Heart left ventricle (tissue), 13 donors: Measurements from ENCODE around the gene EPHB1.

ENCODE experiments used
- POLR2A ChIP-seq, 2 donors: fragments of 450-650 bp; IDR thresholded peaks; one replicate each; pipeline ENCODE4 v1.6.1; 2017; ENCODE audit warnings: antibody characterized with exemption in 2 of 2, mild to moderate bottlenecking in 2 of 2, moderate library complexity in 2 of 2
- TF ChIP-seq, protein P1 (sequence below), 12 donors: fragments of 200-600 bp; sonication (generic) in 4 of 12; IDR thresholded peaks; one replicate each; pipeline versions ENCODE4 v1.5.0 to v1.8.0; 2018 to 2022; ENCODE audit warnings: antibody characterized with exemption in 12 of 12, mild to moderate bottlenecking in 5 of 12
- donor health status: ischemic (EF 13 %, LVEDD 7.1; RV severe dilation, severe dysfunction).
- donor health status: DM: no; HTN: yes; CAD: no.
- donor health status: DM: no; HTN: no; CAD: no.
- donor health status: ischemic (EF 25% LVEDD 6.9; RV normal size, moderate dysfunction).
- donor health status: ischemic (EF 25% LVEDD 5.7; RV mildly dilated, moderate dysfunction).
- donor health status: ischemic (EF 35%, LVEDD 5.7; RV mildly dilated, moderate dysfunction).
- donor health status: nonischemic (EF 11% LVEDD 7.7; RV severe dilation, severe dysfunction).
- donor health status: DM: yes; HTN: yes; CAD: no.
- donor health status: PGD.
- donor health status: ischemic (EF 29% LVEDD 5.4; RV normal size, mild dysfunction).
- donor health status: nonischemic (EF 23%, LVEDD 6.1; RV moderate dilation, normal function).

DNA sequence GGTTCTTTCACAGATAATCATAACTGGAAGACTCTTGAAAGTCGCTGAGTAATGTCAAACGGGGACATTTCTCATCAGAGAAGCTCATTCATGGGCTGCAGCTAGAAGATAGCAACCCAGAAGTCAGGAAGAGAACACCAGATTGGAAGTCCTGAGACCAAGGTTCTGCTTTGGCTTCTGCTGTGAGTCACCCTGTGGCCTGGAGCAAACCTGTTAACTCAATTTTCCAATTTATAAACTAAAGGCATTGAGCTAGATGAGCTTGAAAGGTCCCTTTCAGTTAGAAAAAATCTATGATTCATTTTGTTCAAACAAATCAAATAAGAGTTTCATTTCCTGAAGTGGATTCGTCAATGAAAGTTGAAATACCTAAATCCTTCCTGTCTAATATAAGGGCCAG, 402.2 kb downstream of the EPHB1 start:
- TF ChIP-seq, protein P1, sequence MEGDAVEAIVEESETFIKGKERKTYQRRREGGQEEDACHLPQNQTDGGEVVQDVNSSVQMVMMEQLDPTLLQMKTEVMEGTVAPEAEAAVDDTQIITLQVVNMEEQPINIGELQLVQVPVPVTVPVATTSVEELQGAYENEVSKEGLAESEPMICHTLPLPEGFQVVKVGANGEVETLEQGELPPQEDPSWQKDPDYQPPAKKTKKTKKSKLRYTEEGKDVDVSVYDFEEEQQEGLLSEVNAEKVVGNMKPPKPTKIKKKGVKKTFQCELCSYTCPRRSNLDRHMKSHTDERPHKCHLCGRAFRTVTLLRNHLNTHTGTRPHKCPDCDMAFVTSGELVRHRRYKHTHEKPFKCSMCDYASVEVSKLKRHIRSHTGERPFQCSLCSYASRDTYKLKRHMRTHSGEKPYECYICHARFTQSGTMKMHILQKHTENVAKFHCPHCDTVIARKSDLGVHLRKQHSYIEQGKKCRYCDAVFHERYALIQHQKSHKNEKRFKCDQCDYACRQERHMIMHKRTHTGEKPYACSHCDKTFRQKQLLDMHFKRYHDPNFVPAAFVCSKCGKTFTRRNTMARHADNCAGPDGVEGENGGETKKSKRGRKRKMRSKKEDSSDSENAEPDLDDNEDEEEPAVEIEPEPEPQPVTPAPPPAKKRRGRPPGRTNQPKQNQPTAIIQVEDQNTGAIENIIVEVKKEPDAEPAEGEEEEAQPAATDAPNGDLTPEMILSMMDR (IDR thresholded peaks at IDR 0.05), result no peak
- no peak for TF ChIP-seq POLR2A (IDR thresholded peaks at IDR 0.05)
